Fibroblast of the aortic adventitia (primary cell): ENCODE data around the gene SOD2. TPM values are rescaled to one million over a fixed set of nuclear protein-coding genes. Genes with fewer than 3 reads are reported as not detected.
A peak's percentile ranks its signal among the peaks of the same experiment; 100 is the strongest.
"Not testable (repeated sequence)": the region's sequence is repeated elsewhere in the genome, so short reads cannot be mapped to it uniquely, and the experiment has no call there.

Experiments
- DNase-seq: peaks from one replicate; pipeline ENCODE4 v3.0.0-alpha.2; 2010; ENCODE audit warnings: low read depth
- H3K4me3 ChIP-seq: 2 replicates; pipeline ENCODE4 v1.5.1; 2011; ENCODE audit warnings: low read depth, mild to moderate bottlenecking, control low read depth, low read length, moderate library complexity
- total RNA-seq: library from RNA; depleted of rRNA; stranded (reverse); fragments of >200 nt; gene quantifications from 2 replicates; pipeline ENCODE4 v1.2.3, GENCODE V29; 2012; ENCODE audit warnings: low replicate concordance
- TF ChIP-seq, protein P1 (sequence below): IDR thresholded peaks from 2 replicates; pipeline ENCODE4 v1.5.1; 2011; ENCODE audit warnings: mild to moderate bottlenecking, low read length, control low read depth, inconsistent platforms; ENCODE audit not compliant: insufficient read depth

Gene SOD2
- total RNA-seq: 184 and 504 TPM in 2 replicates

- peak within 1 kb of the TSS; percentile 95 for H3K4me3 ChIP-seq
- TF ChIP-seq, protein P1, sequence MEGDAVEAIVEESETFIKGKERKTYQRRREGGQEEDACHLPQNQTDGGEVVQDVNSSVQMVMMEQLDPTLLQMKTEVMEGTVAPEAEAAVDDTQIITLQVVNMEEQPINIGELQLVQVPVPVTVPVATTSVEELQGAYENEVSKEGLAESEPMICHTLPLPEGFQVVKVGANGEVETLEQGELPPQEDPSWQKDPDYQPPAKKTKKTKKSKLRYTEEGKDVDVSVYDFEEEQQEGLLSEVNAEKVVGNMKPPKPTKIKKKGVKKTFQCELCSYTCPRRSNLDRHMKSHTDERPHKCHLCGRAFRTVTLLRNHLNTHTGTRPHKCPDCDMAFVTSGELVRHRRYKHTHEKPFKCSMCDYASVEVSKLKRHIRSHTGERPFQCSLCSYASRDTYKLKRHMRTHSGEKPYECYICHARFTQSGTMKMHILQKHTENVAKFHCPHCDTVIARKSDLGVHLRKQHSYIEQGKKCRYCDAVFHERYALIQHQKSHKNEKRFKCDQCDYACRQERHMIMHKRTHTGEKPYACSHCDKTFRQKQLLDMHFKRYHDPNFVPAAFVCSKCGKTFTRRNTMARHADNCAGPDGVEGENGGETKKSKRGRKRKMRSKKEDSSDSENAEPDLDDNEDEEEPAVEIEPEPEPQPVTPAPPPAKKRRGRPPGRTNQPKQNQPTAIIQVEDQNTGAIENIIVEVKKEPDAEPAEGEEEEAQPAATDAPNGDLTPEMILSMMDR: no peak
- peak; percentile 80 for DNase-seq
Observed at GRCh38 chr6:159693128-159693893, at the start of gene SOD2. Gene SOD2 (minus strand): TSS chr6:159693241. CDS start chr6:159693167, 74 bp downstream.

- no peak for DNase-seq
- TF ChIP-seq, protein P1: no peak
Observed at GRCh38 chr6:159742165-159742564, 49.1 kb upstream of the SOD2 start.

DNA sequence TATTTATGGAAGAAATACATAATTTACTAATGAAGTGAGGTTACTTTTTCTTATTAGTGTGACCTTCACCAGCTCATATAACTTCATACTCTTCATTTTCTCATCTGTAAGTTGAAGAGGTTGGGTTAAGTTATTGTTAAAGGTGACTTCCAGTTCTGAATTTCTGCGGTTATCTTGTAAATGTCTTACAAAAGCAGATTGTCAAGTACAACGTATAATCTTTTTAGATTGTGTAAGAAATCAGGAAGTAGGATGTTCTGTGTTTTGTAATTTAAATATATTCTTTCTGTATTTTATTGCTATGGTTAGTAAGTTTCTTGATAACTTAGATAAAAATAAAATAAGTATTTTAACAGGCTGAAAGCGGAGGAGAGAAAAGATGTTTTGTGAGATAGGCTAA lies 46.3 kb upstream of the SOD2 start:
- DNase-seq: no peak
- H3K4me3 ChIP-seq: no peak overlapping the region
- TF ChIP-seq, protein P1: no peak

More at GRCh38 chr6:159742165-159742564, 49.1 kb upstream of the SOD2 start:
- no peak overlapping the region for H3K4me3 ChIP-seq

- TF ChIP-seq, protein P1: no peak
- no peak for DNase-seq
- no peak overlapping the region for H3K4me3 ChIP-seq
Observed at GRCh38 chr6:159736908-159737307, 43.9 kb upstream of the SOD2 start.

DNA sequence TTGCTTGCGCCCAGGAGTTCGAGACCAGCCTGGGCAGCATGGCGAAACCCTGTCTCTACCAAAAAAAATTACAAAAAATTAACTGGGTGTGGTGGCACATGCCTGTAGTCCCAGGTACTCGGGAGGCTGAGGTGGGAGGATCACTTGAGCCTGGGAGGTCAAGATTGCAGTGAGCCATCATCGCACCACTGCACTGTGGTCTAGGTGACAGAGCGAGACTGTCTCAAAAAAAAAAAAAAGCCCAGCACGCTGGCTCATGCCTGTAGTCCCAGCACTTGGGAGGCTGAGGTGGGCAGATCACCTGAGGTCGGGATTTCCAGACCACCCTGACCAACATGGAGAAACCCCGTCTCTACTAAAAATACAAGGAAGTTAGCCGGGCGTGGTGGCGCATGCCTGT lies 40.4 kb upstream of the SOD2 start:
- DNase-seq: not testable (repeated sequence)

DNA sequence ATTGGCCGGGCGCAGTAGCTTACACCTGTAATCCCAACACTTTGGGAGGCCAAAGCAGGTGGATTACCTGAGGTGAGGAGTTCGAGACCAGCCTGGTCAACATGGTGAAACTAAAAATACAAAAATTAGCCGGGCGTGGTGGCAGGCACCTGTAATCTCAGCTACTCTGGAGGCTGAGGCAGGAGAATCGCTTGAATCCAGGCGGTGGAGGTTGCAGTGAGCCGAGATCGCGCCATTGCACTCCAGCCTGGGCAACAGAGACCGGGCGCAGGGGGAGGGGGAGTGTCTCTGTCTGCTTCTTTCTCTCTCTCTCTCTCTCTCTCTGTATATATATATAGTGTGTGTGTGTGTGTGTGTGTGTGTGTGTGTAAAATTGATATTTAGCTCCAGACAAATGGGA lies 39.5 kb upstream of the SOD2 start:
- not testable (repeated sequence) for H3K4me3 ChIP-seq, DNase-seq

More for the DNA sequence above, 40.4 kb upstream of the SOD2 start:
- not testable (repeated sequence) for H3K4me3 ChIP-seq

- TF ChIP-seq, protein P1: no peak
- H3K4me3 ChIP-seq: peak overlapping the region; percentile 35
- no peak for DNase-seq
Observed at GRCh38 chr6:159730332-159730676, 37.3 kb upstream of the SOD2 start.
